Esophagus squamous epithelium (tissue), 5 donors: Measurements from ENCODE around the gene TLE1. TPM values are rescaled to one million over a fixed set of nuclear protein-coding genes. Genes with fewer than 3 reads are reported as not detected.

Experiments used
- DNase-seq: peaks from one replicate; lab custom pipeline; 2025; lab: John Stamatoyannopoulos, UW
- H3K27ac ChIP-seq, 4 donors: fragments of 200-600 bp; sonication (generic); one replicate each; pipeline ENCODE4 v1.5.1; 2016 to 2019; ENCODE audit warnings: mild to moderate bottlenecking in 1 of 4
- H3K27me3 ChIP-seq, 4 donors: fragments of 200-600 bp; sonication (generic); 1 replicate in 3 of 4; 2 replicates in 1 of 4; pipeline versions ENCODE4 v1.5.1 to v1.6.0; 2017 to 2021; ENCODE audit warnings: antibody characterized with exemption in 1 of 4
- H3K36me3 ChIP-seq, 3 donors: fragments of 200-600 bp; sonication (generic); one replicate each; pipeline ENCODE4 v1.5.1; 2016 to 2019
- H3K4me1 ChIP-seq, 3 donors: fragments of 200-600 bp; sonication (generic); one replicate each; pipeline ENCODE4 v1.5.1; 2017 to 2019
- H3K4me3 ChIP-seq, 4 donors: fragments of 200-600 bp; sonication (generic); 1 replicate in 3 of 4; 2 replicates in 1 of 4; pipeline ENCODE4 v1.5.1; 2016 to 2019; ENCODE audit warnings: mild to moderate bottlenecking in 2 of 4, moderate library complexity in 1 of 4
- H3K9me3 ChIP-seq, 3 donors: fragments of 200-600 bp; sonication (generic); one replicate each; pipeline ENCODE4 v1.5.1; 2016 to 2019
- CTCF ChIP-seq, 6 experiments: fragments of 450-650 bp in 4 of 6; fragments of 200-600 bp in 2 of 6; sonication (generic) in 2 of 6; IDR thresholded peaks; one replicate each; pipeline ENCODE4 v1.5.1; 2016 to 2019; ENCODE audit warnings: antibody characterized with exemption in 6 of 6, mild to moderate bottlenecking in 4 of 6, moderate library complexity in 4 of 6
- POLR2A ChIP-seq, 4 donors: fragments of 450-650 bp; IDR thresholded peaks; one replicate each; pipeline ENCODE4 v1.6.1; 2017; ENCODE audit warnings: antibody characterized with exemption in 4 of 4, mild to moderate bottlenecking in 4 of 4, moderate library complexity in 3 of 4
- WGBS, 2 donors: methylation state at CpG; one replicate each; pipeline ENCODE4 v1.1.5; 2018; 5-methylcytosine and 5-hydroxymethylcytosine counted together
- intact Hi-C: fragments of 100-400 bp; cut with DNase I; formaldehyde crosslinking; loops from one replicate; pipeline ENCODE4 v1.15.0; 2022
- total RNA-seq, 4 donors: library from RNA; depleted of rRNA; stranded (reverse); fragments of >200 nt; gene quantifications; one replicate each; pipeline ENCODE4 v1.1.0, GENCODE V29; 2016
- donor health status: DM: yes; HTN: yes; CAD: no.

The TLE1 gene
- total RNA-seq, 4 donors from 2014 or later = 17.1 to 43.3 (median 20.4) TPM

GRCh38 chr9:81636255-81636599, 53.1 kb downstream of the TLE1 start:
- no peaks in the 10 kb centered on the region for H3K27me3 ChIP-seq
- no peak overlapping the region for H3K27ac ChIP-seq
- H3K9me3 ChIP-seq = no peaks in the 10 kb centered on the region
- intact Hi-C loops = no loop called here
- TF ChIP-seq CTCF (IDR thresholded peaks at IDR 0.05) = no peak
- no peak for TF ChIP-seq POLR2A (IDR thresholded peaks at IDR 0.05)
- H3K36me3 ChIP-seq = peaks cover 0 to 48% (median 6%) of the 10 kb centered on the region in 3 donors
- no peak overlapping the region for H3K4me3 ChIP-seq
- peaks cover 0 to 22% (median 0%) of the 10 kb centered on the region in 3 donors for H3K4me1 ChIP-seq
- WGBS, 2 donors = 79 to 80% methylated on average over 3 of the region's 3 CpGs
- no peak for DNase-seq

- Histone ChIP-seq H3K9me3 (no peaks in the 10 kb centered on the region), H3K4me3 (no peak overlapping the region), H3K27me3 (no peaks in the 10 kb centered on the region), H3K27ac (no peak overlapping the region), H3K4me1 (peaks cover 0 to 22% (median 0%) of the 10 kb centered on the region in 3 donors), H3K36me3 (peaks cover 0 to 54% (median 7%) of the 10 kb centered on the region in 3 donors)
- TF ChIP-seq CTCF (IDR thresholded peaks at IDR 0.05) (no peak), POLR2A (IDR thresholded peaks at IDR 0.05) (no peak)
- intact Hi-C loops = no loop called here
- DNase-seq = no peak
- WGBS, 2 donors = 76 to 78% methylated on average over 1 of the region's 1 CpG
Observed at GRCh38 chr9:81635521-81636254, 53.7 kb downstream of the TLE1 start.

GRCh38 chr9:81634915-81635516, 54.3 kb downstream of the TLE1 start:
- intact Hi-C loops = no loop called here
- no peaks in the 10 kb centered on the region for H3K27me3 ChIP-seq

GRCh38 chr9:81633952-81634854, 55.1 kb downstream of the TLE1 start:
- intact Hi-C loops = no loop called here
- Histone ChIP-seq H3K36me3 (peaks cover 0 to 52% (median 7%) of the 10 kb centered on the region in 3 donors), H3K9me3 (no peaks in the 10 kb centered on the region), H3K27me3 (no peaks in the 10 kb centered on the region), H3K27ac (no peak overlapping the region), H3K4me1 (peaks cover 0 to 22% (median 0%) of the 10 kb centered on the region in 3 donors), H3K4me3 (no peak overlapping the region)
- no peak for DNase-seq
- TF ChIP-seq POLR2A (IDR thresholded peaks at IDR 0.05) (no peak), CTCF (IDR thresholded peaks at IDR 0.05) (no peak)
- 84 to 87% methylated on average over 10 to 17 of the region's 18 CpGs for WGBS, 2 donors

More at GRCh38 chr9:81634915-81635516, 54.3 kb downstream of the TLE1 start:
- 60 to 66% methylated on average over 5 of the region's 5 CpGs for WGBS, 2 donors
- TF ChIP-seq CTCF (IDR thresholded peaks at IDR 0.05) (no peak), POLR2A (IDR thresholded peaks at IDR 0.05) (no peak)
- Histone ChIP-seq H3K4me1 (peaks cover 0 to 22% (median 0%) of the 10 kb centered on the region in 3 donors), H3K4me3 (no peak overlapping the region), H3K27ac (no peak overlapping the region), H3K9me3 (no peaks in the 10 kb centered on the region), H3K36me3 (peaks cover 0 to 56% (median 7%) of the 10 kb centered on the region in 3 donors)
- no peak for DNase-seq
